Measurements from ENCODE around the gene MAL. TPM values are rescaled to one million over a fixed set of nuclear protein-coding genes. Genes with fewer than 3 reads are reported as not detected.

MAL gene
- total and polyA plus RNA-seq, 2 of the 8 experiments (the other 6 are each of a cell fraction or from before 2014, with no cell fraction given) = not detected

- no peak for TF ChIP-seq KDM1A (IDR thresholded peaks at IDR 0.05; ENCODE audit: borderline replicate concordance, low read length)
Measured at GRCh38 chr2:95072424-95072823, 46.9 kb downstream of the MAL start (continued).

Data from H1 (cell line).